CD4-positive, alpha-beta T cell treated with Interleukin-4 for 4 hours (primary cell): ENCODE data around the gene RCAN2.
"Not testable (repeated sequence)": the region's sequence is repeated elsewhere in the genome, so short reads cannot be mapped to it uniquely, and the experiment has no call there.

Experiments
- DNase-seq: peaks from one replicate; pipeline ENCODE4 v3.0.0-alpha.2; 2020

Gene RCAN2

DNA sequence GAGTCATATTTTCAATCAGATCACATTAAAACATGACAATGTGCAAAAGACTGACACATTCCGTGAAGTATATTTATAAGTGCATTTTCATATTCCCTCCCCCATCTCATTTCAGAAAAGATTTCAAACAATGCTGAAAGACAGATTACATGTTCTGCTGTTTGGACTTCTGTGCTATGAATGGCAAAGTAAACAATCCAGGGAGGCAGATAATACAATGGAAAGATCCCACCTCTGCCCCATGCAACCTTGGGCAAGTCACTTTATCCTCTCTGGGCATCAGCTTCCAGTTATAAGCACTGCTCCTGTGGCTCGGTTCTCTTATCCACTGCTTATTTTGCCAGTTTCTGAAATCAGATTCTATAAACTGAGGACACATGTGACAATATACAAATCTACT is 110.2 kb downstream of the RCAN2 start:
- DNase-seq: no peak

DNA sequence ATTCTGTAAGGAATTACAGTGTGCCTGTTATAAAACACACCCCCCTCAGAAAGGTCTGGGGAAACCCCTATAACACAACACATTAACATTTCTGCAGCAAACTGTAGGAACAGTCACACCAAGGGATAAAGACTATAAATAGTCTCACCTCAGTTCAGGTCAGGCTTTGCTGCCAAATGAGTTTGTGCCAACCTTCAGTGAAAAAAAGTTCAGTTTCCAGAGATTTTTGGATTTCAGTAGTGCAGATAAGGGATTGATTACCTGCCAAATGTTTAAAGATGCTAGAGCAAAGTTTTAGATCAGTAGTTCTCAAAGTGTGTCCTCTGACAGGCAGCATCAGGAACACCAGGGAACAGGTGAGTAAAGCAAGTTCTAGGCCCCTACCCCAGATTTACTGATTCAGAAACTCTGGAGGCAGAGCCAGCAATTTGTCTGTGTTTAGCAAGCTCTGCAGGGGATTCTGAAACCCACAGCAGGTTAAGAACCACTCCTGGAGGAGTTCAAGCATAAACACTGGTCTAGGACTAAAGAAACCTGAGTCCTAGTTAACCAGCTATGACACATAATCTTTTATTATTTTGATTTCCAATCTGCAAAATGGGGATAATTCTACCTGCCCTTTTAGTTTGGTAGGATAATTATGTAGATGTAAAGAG is 111.0 kb downstream of the RCAN2 start:
- DNase-seq: no peak

DNA sequence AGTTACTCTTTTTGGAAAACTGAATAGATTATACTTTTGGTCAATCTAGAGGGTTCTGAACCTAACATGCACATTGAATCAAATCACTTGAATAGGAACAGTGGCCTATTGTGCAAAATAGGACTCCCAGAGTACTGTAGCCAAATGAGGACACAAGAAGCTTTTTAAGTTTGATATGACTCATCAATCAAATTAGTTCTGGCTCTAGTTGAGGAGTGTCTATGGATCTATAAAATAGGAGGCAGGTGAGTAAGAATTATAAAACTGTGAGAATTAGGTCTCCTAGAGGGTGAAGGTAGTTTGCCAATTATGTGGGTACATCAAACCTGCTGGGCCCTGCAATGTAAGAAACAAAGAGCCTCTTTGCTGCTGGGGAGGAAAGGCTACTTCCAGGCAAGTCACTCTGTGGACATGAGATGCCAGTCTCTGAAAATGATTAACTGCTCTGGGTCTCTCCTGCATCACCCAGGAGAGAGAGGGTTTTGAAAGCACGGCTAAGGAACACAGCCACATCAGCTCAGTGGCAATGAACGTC is 112.3 kb downstream of the RCAN2 start:
- DNase-seq: no peak

DNA sequence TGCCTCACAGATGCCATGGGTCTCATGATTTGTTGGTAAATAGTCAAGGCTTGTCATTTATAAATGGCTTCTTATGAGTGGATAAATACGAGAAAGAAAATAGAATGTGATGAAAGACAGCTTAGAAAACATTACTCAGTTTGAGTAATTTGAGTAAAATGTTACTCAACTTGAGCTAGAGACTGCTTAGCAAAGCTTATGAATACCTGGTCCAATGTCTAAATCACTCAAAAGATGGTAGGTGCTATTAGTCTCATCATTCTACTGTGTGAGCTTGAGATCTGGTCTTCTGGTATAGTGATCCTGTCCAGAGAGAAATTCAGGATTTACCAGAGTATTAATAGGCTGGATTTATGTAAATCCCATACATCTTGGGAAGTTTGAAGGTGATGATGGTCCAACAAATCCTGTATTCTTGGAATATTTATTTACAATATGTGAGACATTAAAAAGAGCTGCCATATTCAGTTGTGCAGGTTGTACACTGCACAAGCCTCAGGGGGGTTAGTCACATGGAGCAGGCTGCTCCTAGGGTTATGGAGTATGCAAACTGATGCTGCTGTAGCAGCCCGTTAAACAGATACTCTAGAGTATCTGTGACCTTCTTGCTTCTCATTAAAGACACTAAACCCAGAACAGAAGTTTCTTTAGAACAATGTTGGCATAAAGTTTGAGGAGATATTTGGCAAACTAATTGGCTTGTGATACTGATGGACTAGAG is 112.9 kb downstream of the RCAN2 start:
- DNase-seq: no peak

DNA sequence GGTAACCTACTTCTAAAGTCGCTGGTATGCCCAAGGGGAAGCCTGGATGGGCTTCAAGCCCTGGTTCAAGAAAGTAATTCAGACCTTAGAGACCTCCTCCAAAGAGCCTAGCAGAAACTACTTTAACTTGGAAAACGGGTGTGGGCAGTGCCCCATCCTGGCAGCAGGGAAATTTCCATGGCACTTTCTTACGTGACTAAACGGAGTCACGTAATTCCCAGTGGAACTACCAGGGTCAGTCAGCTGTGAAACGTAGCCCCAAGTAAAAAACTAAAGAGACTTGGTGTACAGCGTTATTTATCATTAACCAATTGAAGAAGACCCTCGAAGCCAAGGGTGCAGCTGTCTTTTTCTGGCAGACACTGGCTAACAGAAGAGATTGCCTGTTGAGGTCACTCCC is 114.0 kb downstream of the RCAN2 start:
- no peak for DNase-seq

DNA sequence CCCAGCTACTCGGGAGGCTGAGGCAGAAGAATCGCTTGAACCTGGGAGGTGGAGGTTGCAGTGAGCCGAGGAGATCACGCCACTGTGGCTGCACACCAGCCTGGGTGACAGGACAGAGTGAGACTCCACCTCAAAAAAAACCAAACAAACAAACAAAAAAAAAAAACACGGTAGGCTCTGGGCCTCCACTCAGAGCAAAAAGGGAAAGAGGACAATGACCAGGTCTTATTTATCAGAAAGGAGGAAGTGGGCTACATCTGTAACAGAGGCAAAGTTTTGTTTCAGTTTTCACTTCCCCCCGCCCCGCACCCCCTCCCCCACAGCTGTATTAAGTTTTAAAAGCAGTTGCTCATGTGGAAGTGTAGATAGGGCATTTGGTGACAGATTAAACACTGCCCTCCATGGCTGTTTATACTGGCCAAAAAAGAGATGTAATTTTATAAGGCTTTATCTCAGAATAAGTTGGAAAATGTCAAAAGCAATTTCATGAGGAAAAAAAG is 114.6 kb downstream of the RCAN2 start:
- no peak for DNase-seq

DNA sequence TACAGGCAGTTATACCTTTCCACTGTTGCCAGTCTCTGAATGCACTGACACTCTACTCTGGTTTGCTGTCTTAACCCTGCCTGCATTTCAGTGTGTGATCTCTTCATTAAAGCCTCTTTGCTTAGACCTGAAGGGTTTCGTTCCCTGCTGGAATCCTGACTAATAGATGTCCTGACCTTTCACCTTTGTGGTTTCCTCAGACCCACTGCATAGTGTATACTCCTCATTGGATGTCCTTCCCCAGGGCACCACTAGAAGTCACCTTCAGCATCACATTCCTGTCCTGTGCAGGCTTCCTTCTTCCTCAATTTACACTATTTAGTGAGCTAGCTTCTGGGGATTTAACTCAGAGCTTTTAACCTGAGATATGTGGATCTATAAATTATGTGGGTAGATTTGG is 120.6 kb downstream of the RCAN2 start:
- DNase-seq: no peak

DNA sequence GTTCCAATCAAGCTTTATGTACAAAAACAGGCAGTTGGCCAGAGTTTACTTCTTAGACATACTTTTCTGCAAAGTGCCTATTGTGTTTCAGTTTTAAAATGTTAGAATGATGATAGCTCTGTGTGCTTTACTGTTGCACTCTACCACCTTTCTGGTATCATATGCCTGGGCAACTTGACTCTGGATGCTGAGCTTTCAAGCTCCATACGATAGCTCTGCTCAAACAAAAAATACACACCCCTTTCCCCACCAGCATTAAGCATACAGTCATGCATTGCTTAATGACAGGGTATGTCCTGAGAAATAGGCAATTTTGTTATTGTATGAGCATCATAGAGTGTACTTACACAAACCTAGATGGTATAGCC is 123.1 kb downstream of the RCAN2 start:
- DNase-seq: no peak

DNA sequence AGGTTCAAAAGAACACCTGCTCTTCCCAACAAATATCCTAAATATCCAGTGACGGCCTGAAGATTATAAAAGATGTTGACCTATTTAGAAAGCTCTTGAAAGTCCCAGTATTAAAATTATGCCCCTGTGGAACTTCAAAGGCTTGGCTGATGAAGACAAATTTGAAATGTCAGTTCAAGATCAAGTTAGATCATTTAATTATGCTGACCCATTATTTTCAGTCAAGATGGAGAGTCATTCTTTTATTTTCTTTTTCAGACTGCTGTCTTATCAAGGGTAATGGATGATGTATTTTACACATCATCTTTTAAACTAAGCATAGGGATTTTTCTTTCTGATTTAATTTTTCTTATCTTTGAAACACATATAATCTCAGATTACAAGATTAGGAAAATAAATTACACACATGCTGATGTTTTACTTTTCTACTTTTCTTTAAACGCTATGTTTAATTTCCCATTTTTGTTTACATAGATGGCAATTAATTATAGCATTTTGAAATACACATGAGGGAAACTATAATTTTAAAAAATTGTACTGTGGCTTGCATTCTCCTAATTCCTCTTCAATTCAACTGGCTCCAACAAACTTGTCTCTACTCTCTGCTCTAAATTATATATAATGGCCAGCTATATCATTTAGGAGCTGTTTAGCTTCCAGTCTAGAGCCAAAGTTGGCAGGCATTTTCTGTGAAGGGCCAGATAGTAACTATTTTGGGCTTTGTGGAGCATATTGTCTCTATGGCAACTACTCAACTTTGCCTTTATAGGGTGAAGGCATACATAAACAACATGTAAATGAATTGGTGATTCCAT is 123.7 kb downstream of the RCAN2 start:
- no peak for DNase-seq

DNA sequence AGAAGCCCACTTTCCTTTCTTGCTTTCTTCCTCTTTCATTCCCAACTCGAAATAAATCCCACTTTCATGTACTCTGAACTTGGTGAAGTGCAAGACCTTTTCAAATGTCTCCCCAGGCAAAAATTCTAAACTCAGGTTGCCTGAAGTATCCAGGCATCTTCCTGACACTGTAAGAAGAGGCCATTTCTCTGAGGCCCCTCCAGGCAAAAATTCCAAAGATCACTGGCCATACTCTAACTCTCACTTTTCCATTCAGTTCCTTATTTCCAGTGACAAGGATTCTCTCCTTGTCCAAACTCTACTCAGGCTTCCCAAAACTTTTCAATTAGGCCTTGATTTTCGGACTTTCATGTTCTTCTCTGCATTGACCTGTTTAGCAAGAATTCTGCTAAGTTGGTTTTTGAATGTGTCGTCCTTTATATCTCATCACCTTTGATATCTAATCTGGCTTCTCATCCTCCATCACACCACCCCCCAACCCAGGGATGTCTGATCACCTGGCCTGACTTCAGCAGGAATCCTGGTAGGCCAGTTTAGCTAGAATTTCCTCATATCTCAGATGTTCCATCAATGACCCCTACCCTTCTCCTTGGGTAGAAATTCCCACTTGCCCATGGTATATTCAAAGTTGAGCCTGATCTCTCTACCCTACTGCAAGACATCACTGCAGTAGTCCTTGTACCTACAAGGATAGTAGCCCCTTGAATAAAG is 124.9 kb downstream of the RCAN2 start:
- no peak for DNase-seq

DNA sequence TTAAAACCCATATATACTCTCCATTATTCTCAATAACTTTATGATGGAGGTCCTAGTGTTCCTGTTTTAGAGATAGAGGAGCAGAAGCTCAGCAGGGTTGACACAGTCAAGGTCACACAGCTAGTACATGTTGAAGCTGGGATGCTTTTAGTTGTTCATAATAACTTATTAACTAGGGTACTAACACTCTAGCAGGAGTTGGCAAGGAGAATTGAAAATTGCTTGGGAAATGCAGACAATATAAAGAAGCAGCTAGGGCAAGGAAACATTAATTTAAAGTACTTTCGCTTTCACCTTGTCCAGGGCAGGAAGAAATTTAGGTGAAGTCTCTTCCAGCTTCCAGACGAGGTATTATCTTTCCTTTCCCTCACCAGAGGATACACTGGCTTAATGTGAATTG is 133.7 kb downstream of the RCAN2 start:
- DNase-seq: no peak

DNA sequence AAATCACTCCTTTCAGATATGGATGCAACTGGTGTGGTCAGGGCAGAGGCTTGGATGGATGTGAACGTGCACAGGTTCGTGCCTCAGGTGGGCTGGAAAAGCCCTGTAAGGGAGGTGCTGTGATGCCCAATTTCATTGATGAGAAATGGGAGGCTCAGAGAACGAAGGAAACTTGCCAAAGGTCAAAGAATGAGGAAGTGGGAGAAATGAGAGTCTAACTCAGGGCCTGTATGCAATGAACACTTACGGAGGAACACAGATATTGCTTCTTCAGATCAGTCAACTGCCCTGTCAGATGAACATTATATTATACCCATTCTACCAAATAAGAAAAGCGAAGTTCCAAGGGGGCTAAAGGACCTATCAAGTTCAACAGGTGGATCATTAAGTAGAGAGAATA is 134.7 kb downstream of the RCAN2 start:
- no peak for DNase-seq

DNA sequence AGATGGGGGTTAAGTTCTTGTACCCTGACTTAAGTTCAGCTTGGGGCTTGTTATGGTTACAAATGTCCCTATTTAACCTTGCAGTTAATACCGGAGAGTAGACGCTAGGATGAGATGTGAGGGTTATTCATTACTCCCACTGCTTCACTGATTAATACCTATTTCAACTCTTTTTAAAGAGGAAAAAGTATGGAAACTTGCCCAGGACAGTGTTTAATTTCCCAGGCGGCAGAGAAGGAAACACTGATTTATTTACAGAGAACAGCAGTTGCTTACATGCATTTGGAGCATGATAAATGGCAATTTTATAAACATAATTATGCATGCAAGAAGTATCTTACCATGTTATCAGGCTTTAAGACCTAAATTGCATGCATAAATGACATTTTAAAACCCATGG is 137.7 kb downstream of the RCAN2 start:
- no peak for DNase-seq

DNA sequence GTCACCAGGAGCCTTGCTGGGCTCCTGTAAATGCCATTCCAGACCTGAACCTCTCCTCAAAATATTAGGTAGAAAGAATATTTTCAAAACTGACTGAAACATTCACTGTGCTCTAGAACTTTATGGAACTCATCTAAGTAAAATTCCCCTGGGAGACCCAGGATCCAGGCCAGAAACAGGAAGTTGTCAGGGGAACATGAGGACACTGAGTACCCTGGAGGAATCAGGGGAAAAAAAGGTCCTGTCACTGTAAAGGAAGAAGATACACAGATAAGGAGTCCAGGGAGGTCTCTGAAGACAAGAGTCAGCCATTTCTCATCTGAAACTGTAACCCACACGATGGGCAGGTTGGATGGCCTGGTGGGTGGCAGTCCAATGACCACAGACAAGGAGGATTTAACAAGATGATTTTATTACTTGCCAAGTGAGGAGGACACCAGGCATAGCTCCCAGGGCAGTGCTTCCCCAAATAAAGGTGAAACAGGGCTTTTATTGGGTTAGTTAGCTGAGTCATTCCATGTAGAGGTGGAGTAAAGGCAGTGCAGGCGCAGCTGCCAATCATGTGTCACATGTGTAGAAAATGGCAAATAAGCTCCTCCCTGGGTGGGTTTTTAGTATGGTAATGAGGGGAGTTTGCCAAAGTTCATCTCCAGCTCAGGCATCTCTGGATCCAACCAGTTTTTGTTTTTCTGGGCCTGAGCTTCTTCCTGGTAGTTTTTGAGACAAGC is 138.5 kb downstream of the RCAN2 start:
- no peak for DNase-seq

DNA sequence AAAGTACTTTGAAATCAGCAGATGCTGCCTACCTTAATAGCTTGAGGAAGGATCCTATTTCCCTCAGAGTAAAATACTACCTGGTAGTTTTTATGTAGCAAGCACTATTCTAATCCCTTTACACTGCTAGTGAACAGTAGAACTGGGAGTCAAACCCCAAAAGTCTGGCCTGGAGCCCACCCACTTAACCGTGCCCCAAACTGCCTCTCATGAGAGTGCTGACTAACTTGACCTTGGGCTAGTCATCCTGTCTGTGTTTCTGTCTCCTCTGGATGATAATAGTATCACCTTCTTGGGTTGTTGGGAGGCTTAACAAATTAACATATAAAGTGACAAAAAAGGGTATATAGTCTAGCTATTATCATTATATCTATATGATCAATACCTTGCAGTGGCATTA is 140.5 kb downstream of the RCAN2 start:
- no peak for DNase-seq

DNA sequence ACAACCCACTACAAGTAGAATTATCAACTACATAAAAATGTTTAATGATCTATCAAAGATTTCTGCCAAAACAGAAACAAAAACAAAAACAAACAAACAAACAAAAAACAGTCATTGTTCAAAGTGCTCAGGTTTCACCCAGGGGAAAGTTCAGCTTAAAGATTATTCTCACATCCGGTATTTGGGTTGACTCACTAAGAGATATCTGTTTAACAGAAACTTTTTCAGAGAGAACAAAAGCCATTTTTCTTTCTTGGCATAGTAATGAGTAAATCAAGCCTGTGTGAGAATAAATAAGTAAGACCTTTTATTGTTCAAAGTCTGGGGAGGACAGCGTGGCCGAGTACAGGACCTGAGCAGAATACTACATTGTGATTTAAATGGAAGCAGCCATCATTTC is 143.6 kb downstream of the RCAN2 start:
- no peak for DNase-seq

DNA sequence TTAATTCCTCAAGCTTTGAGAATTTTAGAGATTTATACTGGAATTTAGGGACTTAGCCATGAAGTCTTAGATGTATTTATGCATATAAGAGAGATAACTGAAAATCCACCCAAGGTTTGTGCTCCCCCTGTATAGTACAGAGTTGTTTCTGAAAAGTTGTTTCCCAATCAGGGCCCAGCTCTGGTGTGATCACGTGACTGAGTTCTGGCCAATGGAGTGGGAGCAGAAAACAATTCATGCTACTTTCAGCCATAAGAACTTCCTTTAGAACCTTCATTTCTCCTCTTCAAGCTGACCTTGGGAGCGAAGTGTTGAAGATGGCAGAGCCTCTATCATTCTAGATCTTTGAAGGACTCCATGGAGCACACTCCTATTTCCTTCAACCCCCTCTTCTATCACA is 151.0 kb downstream of the RCAN2 start:
- DNase-seq: no peak

DNA sequence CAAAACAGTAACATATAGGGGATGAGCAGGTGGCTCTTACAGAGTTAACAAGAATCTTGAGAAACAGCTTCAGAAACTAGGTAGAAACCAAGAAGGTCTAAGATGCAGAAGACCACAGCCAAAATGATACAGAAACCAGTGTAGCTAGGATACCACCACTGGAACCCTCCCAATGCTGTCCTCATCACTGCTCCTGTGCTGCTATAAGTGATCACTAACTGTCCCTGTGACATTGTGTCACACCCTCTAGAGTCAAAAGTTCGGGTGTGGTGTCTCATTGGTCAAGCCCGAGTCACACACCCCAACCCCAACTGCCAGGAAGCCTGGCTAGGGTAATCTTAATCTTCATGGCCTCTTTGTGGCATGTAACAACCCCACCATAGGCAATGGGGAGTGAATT is 153.1 kb downstream of the RCAN2 start:
- no peak for DNase-seq

DNA sequence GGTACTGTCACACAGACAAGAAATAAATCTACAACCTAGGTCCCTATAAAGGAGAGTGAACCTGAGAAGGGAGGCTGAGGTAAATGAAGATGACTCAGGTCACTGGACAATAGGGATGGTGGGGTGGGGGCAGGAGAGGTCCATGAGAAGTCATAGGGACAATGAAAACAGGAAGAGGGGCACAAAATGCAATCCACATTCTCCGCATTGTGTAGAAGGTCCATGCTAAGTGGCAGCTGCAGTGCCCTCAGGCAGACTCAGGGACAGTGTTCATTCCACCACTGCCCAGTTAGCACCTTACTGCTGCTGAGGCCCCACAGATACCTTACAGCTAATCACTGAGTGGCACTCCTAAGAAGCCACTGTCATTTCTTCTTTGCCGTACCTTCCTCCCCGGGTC is 156.8 kb downstream of the RCAN2 start:
- no peak for DNase-seq

DNA sequence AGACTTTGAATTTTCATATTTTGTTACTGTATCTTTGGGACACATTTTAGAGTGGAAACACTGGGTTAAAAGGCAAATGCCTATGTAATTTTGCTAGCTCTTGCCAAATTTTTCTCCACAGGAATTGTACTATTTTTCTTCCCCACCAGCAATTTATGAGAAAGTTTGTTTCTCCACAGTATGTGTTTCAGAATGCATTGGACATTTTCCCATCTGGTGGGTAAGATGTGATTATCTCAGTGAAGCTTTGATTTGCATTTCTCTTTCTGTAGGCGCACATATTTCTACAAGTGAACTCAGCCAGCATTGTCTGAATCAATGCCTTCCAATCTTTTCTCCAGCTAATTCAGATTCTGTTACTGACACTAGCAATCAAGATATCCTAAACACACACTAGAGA is 157.8 kb downstream of the RCAN2 start:
- DNase-seq: no peak

DNA sequence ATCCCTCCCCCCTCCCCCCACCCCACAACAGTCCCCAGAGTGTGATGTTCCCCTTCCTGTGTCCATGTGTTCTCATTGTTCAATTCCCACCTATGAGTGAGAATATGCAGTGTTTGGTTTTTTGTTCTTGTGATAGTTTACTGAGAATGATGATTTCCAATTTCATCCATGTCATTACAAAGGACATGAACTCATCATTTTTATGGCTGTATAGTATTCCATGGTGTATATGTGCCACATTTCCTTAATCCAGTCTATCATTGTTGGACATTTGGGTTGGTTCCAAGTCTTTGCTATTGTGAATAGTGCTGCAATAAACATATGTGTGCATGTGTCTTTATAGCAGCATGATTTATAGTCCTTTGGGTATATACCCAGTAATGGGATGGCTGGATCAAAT is 158.8 kb downstream of the RCAN2 start:
- not testable (repeated sequence) for DNase-seq

DNA sequence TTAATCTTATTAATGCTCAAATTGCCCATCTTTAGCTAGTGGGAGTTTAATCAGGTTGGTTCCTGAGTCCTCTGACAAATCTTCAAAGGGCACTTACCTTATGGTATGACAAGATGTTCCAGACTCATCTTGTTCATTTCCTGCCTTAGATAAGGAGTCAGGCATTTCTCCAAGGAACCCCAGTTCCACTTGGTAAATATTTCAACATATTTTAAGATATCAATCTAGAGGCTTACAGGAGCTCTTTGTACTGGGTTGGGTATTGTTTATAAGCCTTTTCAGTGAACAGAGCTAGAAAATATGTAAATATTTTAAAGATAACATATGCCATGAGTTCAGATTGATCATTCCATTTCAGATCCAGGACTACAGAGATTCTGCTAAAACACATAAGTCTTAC is 159.8 kb downstream of the RCAN2 start:
- no peak for DNase-seq
